Hypothalamus (tissue), 51 donors: ENCODE data around the gene PLAC8.
"Not testable (repeated sequence)": the region's sequence is repeated elsewhere in the genome, so short reads cannot be mapped to it uniquely, and the experiment has no call there.

Source experiments
- DNase-seq, 51 donors: peaks; one replicate each; lab custom pipeline; 2025; lab: John Stamatoyannopoulos, UW

The PLAC8 gene

GRCh38 chr4:83114576-83114975 is at the start of gene PLAC8:
TSS of gene PLAC8 (minus strand) at chr4:83114729. CDS start at chr4:83107921, 6,808 bp downstream.
- DNase-seq = no peak

GRCh38 chr4:83153417-83153816 is 38.9 kb upstream of the PLAC8 start:
- no peak for DNase-seq

- DNase-seq = no peak
Measured at GRCh38 chr4:83152746-83153145, 38.2 kb upstream of the PLAC8 start.

GRCh38 chr4:83151651-83152050 is 37.1 kb upstream of the PLAC8 start:
- DNase-seq = no peak

GRCh38 chr4:83150653-83151330 is 36.3 kb upstream of the PLAC8 start:
- no peak for DNase-seq

- DNase-seq = no peak
Measured at GRCh38 chr4:83149865-83150652, 35.5 kb upstream of the PLAC8 start.

- no peak for DNase-seq
Measured at GRCh38 chr4:83146841-83147240, 32.3 kb upstream of the PLAC8 start.

GRCh38 chr4:83145776-83146175 is 31.2 kb upstream of the PLAC8 start:
- DNase-seq = not testable (repeated sequence)

GRCh38 chr4:83139514-83140156 is 25.1 kb upstream of the PLAC8 start:
- DNase-seq = no peak

- DNase-seq = no peak
Measured at GRCh38 chr4:83138946-83139345, 24.4 kb upstream of the PLAC8 start.

GRCh38 chr4:83132065-83132464 is 17.5 kb upstream of the PLAC8 start:
- DNase-seq = no peak

GRCh38 chr4:83129264-83129663 is 14.7 kb upstream of the PLAC8 start:
- no peak for DNase-seq

GRCh38 chr4:83128240-83128929 is 13.9 kb upstream of the PLAC8 start:
- DNase-seq = no peak

GRCh38 chr4:83125738-83126141 is 11.2 kb upstream of the PLAC8 start:
- DNase-seq = no peak

- DNase-seq = peak in 2 of 51 donors; percentile 1 to 2
Measured at GRCh38 chr4:83124111-83124780, 9.7 kb upstream of the PLAC8 start.

- DNase-seq = no peak
Measured at GRCh38 chr4:83121246-83121645, 6.7 kb upstream of the PLAC8 start.

GRCh38 chr4:83118869-83119268 is 4.3 kb upstream of the PLAC8 start:
- no peak for DNase-seq

GRCh38 chr4:83115656-83116285 is 1.2 kb upstream of the PLAC8 start:
- DNase-seq = no peak

- no peak for DNase-seq
Measured at GRCh38 chr4:83115000-83115399, 471 bp upstream of the PLAC8 start.

GRCh38 chr4:83113429-83113786 is 1.1 kb downstream of the PLAC8 start:
- DNase-seq = no peak
